Activated CD8-positive, alpha-beta memory T cell treated with anti-CD3 and anti-CD28 coated beads for 48 hours (primary cell): ENCODE measurements around the gene DNAJC15.

Source experiments
- DNase-seq, 3 experiments: peaks; one replicate each; pipeline ENCODE4 v3.0.0-alpha.2; 2020; ENCODE audit warnings: low read depth in 2 of 3, low spot score in 2 of 3

DNAJC15 gene

DNA sequence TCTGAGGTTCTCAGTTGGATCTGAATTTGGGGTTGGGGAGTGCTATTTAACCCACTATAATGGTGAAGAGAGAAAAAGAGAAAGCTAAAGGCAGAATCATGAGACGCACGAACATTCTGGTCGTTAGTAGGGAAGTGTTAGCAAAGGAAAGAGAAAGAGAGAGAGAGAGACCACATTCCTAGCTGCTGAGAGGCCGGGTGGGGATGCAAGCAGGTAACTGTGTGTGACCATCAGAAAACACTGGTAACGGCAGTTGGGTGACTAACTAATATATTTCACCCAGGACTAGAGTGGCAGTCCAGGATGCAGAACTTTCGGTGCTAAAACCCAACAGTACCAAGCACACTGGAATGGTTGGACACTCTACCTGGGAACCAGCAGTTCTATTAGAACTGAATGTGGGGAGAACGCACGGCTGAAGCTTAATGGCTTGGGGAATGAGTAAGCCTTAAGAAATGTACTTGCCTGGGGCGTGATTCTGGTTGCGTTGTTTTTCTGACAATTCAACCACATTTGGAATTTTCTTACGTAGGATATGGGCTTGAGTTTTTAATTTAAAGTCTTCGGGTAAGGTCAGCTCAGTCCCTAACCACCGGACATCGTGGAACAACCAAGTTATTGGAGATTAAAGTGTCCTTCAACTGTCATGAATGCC, 130.2 kb downstream of the DNAJC15 start:
- no peak for DNase-seq

DNA sequence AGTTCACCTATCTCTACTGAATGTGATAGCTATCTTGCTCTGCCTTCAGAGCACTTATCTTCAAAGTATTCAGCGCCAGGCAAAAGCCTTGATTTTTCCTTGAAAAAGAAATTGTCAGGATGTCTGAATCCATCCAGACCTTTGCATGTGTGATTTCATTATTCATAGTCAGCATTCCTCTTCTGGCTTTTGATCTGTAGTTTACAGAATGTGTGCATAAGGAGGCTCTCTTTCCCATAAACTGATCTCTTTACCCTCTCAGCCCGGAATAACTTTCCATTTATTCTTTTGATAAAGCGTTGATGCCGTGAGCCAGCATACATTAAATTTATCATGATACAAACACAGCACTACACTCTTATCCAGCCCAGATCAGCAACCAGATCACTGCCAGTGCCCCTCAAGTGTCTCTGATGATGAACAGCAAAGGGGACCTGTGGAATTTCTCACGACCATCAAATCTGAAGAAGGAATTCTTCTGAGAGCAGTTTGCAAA, 130.8 kb downstream of the DNAJC15 start:
- DNase-seq = no peak

DNA sequence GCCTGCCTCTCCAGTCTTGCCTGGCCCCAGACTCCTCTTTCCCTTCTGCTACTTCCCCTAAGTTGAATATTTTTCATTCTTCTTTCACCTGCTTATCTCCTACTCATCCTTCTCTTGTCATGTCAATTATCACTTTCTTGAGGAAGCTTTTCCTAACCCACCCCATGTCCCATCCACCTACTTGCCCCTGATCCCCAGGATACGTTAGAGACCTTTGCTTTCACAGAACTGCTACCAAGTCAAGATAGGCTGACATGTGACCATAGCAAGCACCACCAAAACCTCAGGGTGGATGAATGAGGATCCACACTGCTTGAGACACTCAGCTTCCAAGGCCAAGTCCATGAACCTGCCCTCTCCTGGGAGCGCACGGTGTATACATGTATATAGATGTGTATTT, 131.5 kb downstream of the DNAJC15 start:
- DNase-seq = no peak

DNA sequence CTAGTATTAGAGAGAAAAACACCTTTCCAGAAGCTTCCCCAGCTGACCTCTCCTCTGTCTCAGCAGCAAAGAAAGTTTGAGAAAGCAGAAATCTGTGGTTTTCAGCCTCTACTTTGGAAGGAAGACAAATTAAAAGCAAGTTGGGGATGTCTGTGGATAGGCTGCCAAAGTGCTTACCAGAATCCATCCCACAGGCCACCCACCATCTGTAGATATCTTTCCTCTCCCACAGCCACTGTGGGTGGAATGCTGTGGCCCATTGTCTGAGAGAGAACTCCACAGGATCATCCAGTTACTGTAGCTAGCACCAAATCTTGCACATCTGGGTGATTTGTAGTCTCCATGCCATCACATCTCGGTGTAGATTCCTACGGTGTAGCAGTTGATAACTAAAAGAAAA, 133.5 kb downstream of the DNAJC15 start:
- no peak for DNase-seq

DNA sequence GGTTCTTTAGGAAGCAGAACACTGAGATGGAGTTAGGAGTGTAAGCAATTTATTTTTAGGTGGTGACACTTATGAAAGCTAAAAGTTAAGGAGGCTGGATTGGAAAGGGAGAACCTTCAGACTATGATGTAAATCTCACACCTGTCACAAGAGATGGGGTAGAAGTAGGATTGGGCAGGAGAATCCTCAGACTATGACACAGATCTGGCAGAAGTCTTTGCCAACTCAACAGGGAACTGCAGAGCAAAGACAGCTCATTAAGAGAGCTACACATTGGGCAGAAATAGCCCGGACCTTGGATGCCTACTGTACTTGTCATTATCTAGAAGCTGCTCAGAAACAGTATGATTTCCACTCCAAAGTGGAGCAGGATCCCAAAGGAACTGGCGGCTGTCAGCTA, 134.4 kb downstream of the DNAJC15 start:
- DNase-seq = no peak

DNA sequence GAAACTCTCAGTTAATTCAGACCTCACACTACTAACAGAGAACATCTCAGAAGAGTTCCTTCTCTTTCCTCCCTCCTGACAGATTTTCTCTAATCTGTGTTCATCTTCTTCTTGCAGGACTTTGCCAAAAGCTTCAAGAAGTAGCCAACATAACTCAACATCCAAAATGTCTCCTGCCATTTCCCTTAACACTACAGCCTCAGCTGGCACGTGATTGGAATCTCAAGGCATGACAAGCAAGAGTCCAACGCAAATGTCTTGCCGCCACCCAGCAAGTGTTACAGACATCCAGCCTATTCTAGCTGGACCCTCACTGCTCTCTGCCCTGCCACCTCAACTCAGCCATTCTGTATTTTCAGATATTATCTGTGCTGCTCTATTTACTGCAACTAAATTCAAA, 135.1 kb downstream of the DNAJC15 start:
- no peak for DNase-seq

DNA sequence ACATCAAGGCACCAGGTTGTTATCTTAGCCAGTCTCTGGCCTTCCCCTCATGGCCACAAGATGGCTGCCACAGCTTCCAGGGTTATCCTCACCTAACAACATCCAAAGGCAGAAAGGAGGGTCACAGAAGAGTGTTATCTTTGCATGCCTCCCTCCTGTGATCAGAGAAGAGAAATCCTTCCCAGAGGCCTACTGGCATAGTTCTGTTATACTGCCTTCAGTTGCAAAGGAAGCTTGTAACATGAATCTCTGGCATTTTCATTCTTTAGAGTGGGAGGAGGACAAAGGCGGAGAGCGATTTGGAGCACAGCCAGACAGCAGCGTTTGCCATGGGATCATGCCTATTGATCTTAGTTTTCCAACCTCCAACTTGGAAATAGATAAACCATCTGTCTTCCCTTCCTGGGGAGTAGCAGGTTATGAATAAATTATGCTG, 135.7 kb downstream of the DNAJC15 start:
- DNase-seq = no peak
